Suprapubic skin (tissue), 4 donors: Measurements from ENCODE around the gene SPA17. TPM values are rescaled to one million over a fixed set of nuclear protein-coding genes. Genes with fewer than 3 reads are reported as not detected.

Experiments
- DNase-seq, 2 donors: peaks; one replicate each; pipeline ENCODE4 v3.0.0-alpha.2; 2019; ENCODE audit warnings: low spot score in 2 of 2
- H3K27ac ChIP-seq: fragments of 200-600 bp; sonication (generic); one replicate; pipeline ENCODE4 v1.5.1; 2019
- H3K27me3 ChIP-seq: fragments of 200-600 bp; sonication (generic); one replicate; pipeline ENCODE4 v1.5.1; 2019
- H3K36me3 ChIP-seq: fragments of 200-600 bp; sonication (generic); one replicate; pipeline ENCODE4 v1.5.1; 2019
- H3K4me1 ChIP-seq: fragments of 200-600 bp; sonication (generic); one replicate; pipeline ENCODE4 v1.5.1; 2019
- H3K4me3 ChIP-seq: fragments of 200-600 bp; sonication (generic); one replicate; pipeline ENCODE4 v1.5.1; 2019; ENCODE audit warnings: mild to moderate bottlenecking
- H3K9me3 ChIP-seq: fragments of 200-600 bp; sonication (generic); one replicate; pipeline ENCODE4 v1.5.1; 2019
- EP300 ChIP-seq: sonication (generic); formaldehyde crosslinking; IDR thresholded peaks from one replicate; pipeline ENCODE4 v1.6.1; 2017; ENCODE audit warnings: antibody characterized with exemption
- POLR2A ChIP-seq, 2 donors: fragments of 450-650 bp; IDR thresholded peaks; one replicate each; pipeline ENCODE4 v1.6.1; 2017; ENCODE audit warnings: antibody characterized with exemption in 2 of 2, mild to moderate bottlenecking in 2 of 2, moderate library complexity in 2 of 2
- POLR2AphosphoS5 ChIP-seq, 3 donors: sonication (generic); formaldehyde crosslinking; IDR thresholded peaks; one replicate each; pipeline ENCODE4 v1.6.1; 2017; ENCODE audit warnings: antibody characterized with exemption in 3 of 3
- WGBS: methylation state at CpG from one replicate; pipeline ENCODE4 v1.1.5; 2018; 5-methylcytosine and 5-hydroxymethylcytosine counted together
- total RNA-seq, 4 donors: library from RNA; depleted of rRNA; stranded (reverse); fragments of >200 nt; gene quantifications; one replicate each; pipeline ENCODE4 v1.1.0, GENCODE V29; 2016
- TF ChIP-seq, protein P1 (sequence below), 2 donors: fragments of 200-600 bp in 1 of 2; fragments of 450-650 bp in 1 of 2; sonication (generic) in 1 of 2; IDR thresholded peaks; one replicate each; pipeline ENCODE4 v1.5.1; 2016 to 2019; ENCODE audit warnings: antibody characterized with exemption in 2 of 2, mild to moderate bottlenecking in 1 of 2, moderate library complexity in 1 of 2

Gene SPA17
- total RNA-seq, 4 donors from 2014 or later: 1.1 to 8.1 (median 2.4) TPM

DNA sequence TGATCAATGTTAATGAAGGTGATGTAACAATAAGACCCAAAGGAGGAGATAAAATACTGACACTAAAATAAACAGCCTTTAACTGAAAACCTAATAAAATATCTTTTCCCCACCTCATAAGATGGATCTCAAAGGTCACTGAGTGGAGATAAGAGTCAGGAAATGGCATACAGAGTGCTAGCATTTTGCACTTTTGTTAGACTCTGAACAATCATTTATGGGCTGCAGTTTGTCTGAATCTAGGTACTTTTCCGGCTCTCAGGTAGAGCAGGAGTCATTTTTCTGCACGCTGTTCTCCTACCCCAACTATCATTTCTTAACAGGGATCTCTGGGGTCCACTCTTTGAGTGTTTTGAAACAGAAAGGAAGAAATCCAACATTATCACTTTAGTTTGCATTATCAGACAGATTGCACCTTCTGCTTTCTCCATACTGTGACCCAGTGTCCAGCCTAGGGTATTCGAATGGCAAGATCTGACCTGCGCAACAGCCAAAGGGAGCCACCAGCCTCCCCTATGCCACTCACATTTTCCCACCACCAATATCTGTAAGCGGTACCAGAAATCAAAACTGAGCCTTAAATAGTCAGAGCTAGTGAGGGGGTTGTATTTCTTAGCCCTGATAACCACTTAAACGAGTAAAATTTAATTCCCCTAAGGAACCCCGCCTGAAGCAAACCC lies 1.0 kb upstream of the SPA17 start:
- H3K4me1 ChIP-seq: peaks cover 25% of the 10 kb centered on the region
- TF ChIP-seq, protein P1, sequence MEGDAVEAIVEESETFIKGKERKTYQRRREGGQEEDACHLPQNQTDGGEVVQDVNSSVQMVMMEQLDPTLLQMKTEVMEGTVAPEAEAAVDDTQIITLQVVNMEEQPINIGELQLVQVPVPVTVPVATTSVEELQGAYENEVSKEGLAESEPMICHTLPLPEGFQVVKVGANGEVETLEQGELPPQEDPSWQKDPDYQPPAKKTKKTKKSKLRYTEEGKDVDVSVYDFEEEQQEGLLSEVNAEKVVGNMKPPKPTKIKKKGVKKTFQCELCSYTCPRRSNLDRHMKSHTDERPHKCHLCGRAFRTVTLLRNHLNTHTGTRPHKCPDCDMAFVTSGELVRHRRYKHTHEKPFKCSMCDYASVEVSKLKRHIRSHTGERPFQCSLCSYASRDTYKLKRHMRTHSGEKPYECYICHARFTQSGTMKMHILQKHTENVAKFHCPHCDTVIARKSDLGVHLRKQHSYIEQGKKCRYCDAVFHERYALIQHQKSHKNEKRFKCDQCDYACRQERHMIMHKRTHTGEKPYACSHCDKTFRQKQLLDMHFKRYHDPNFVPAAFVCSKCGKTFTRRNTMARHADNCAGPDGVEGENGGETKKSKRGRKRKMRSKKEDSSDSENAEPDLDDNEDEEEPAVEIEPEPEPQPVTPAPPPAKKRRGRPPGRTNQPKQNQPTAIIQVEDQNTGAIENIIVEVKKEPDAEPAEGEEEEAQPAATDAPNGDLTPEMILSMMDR (IDR thresholded peaks at IDR 0.05): no peak
- TF ChIP-seq POLR2AphosphoS5 (IDR thresholded peaks at IDR 0.05): no peak
- no peak for TF ChIP-seq POLR2A (IDR thresholded peaks at IDR 0.05)
- TF ChIP-seq EP300: no peak
- peak overlapping the region; percentile 82 for H3K4me3 ChIP-seq
- no peak for DNase-seq
- no peaks in the 10 kb centered on the region for H3K9me3 ChIP-seq
- H3K36me3 ChIP-seq: no peaks in the 10 kb centered on the region
- peak overlapping the region; percentile 83 for H3K27ac ChIP-seq
- 58% methylated on average over 7 of the region's 7 CpGs for WGBS
- no peaks in the 10 kb centered on the region for H3K27me3 ChIP-seq

DNA sequence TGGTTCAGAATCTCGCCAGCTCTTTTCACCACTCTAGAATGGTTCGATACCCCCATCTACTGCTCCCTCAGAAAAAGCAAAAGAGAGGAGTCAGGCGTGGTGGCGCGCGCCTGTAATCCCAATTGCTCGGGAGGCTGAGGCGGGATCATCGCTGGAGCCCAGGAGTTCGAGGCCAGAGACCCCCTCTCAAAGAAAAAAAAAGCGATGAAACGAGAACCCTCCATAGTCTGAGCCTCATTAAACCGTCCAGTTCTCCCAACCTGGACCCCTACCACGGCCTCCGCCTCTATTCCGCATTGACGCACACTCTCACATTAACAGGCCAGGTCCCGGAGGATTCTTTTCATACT lies 439 bp downstream of the SPA17 start:
- no peak for DNase-seq
- no peaks in the 10 kb centered on the region for H3K27me3 ChIP-seq
- WGBS: 32% methylated on average over 18 of the region's 18 CpGs

DNA sequence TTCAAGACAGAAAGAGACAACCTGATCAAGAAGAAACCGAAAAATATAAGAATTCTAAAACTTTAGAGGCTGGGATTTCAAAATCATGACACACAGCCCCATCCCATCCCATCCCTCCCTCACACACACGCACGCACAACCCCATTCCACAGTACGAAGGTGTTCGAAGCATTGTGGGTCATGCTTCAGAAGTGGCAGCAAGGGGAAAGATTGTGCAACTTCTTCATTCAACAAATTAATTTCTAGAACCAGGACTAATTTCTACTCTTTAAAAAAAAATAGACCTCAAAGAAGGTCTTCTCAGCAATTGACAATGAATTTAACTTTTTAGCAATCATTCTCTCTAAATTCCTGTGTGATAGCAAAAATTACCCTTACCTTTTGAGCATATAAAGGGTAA lies 867 bp downstream of the SPA17 start:
- peak overlapping the region; percentile 82 for H3K4me3 ChIP-seq
- H3K4me1 ChIP-seq: peaks cover 25% of the 10 kb centered on the region
- TF ChIP-seq EP300: no peak
- no peak for TF ChIP-seq POLR2AphosphoS5 (IDR thresholded peaks at IDR 0.05)
- no peak for DNase-seq
- 89% methylated on average over 5 of the region's 5 CpGs for WGBS
- no peaks in the 10 kb centered on the region for H3K27me3 ChIP-seq
- H3K36me3 ChIP-seq: no peaks in the 10 kb centered on the region
- no peak overlapping the region for H3K27ac ChIP-seq
- H3K9me3 ChIP-seq: no peaks in the 10 kb centered on the region

More for the DNA sequence above, 439 bp downstream of the SPA17 start:
- Histone ChIP-seq H3K9me3 (no peaks in the 10 kb centered on the region), H3K4me1 (peaks cover 25% of the 10 kb centered on the region), H3K4me3 (peak overlapping the region; percentile 82), H3K27ac (peak overlapping the region; percentile 83), H3K36me3 (no peaks in the 10 kb centered on the region)
- TF ChIP-seq POLR2AphosphoS5 (IDR thresholded peaks at IDR 0.05) (no peak), EP300 (no peak), POLR2A (IDR thresholded peaks at IDR 0.05) (no peak)
- TF ChIP-seq, protein P1 (IDR thresholded peaks at IDR 0.05): no peak

DNA sequence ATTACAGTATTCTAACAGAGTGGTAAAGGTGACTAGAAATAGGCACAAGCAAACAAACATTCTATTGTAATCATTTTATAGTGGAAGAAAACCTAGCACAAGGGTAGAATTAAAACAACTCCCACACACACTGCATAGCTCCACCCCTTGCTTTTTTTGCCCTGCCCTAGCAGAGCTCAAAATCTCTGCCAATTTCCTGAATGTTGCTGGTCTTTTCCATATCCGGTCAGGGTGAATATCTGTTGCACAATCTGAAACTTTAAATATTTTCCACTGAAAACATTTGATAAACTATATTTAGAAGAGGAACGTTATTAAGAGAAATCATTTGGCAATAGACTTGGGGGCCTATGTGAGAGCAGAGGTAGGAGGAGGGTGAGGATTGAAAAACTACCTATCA lies 2.7 kb downstream of the SPA17 start:
- Histone ChIP-seq H3K27ac (no peak overlapping the region), H3K9me3 (no peaks in the 10 kb centered on the region), H3K4me3 (no peak overlapping the region), H3K4me1 (peaks cover 22% of the 10 kb centered on the region), H3K36me3 (no peaks in the 10 kb centered on the region), H3K27me3 (no peaks in the 10 kb centered on the region)
- WGBS: 13% methylated on average over 2 of the region's 2 CpGs
- peak in 1 of 3 donors; percentile 12 for TF ChIP-seq POLR2AphosphoS5 (IDR thresholded peaks at IDR 0.05)
- no peak for TF ChIP-seq POLR2A (IDR thresholded peaks at IDR 0.05)
- TF ChIP-seq EP300: no peak
- no peak for DNase-seq

DNA sequence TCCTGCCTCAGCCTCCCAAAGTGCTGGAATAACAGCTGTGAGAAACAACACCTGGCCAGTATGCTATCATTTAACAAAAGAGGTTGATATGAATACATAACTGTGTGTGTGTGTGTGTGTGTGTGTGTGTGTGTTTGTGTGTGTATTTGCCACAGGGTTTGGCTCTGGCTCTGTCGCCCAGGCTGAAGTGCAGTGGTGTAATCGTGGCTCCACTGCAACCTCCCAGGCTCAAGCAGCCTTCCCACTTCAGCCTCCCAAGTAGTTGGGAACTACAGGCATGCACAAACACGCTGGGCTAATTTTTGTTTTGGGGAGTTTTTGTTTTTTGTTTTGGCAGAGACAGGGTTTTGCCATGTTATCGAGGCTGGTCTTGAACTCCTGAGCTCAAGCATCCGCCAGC lies 4.7 kb downstream of the SPA17 start:
- Histone ChIP-seq H3K27me3 (no peaks in the 10 kb centered on the region), H3K27ac (no peak overlapping the region), H3K36me3 (no peaks in the 10 kb centered on the region), H3K9me3 (peaks cover 12% of the 10 kb centered on the region), H3K4me3 (no peak overlapping the region), H3K4me1 (peaks cover 13% of the 10 kb centered on the region)
- DNase-seq: no peak
- TF ChIP-seq POLR2A (IDR thresholded peaks at IDR 0.05) (no peak), POLR2AphosphoS5 (IDR thresholded peaks at IDR 0.05) (no peak), EP300 (no peak)
- TF ChIP-seq, protein P1 (IDR thresholded peaks at IDR 0.05): no peak
- WGBS: 67% methylated on average over 5 of the region's 5 CpGs

DNA sequence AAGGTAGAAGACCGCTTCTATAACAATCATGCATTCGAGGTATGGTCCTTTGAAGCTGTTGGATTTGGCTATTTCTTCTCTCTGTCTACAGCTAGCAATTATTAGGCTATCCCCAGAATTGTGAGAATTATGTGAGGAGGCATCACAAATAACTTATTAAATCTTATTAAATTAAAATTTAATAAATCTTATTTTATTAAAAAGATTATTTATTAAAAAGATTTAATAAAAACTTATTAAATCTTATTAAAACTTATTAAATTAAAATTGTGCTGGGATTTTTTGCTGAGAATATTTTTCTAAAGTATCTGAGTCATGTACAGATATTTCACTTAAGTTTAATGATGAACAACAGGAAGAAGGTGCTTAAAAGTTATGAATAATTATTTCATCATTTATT lies 7.7 kb downstream of the SPA17 start:
- no peaks in the 10 kb centered on the region for H3K36me3 ChIP-seq
- 96% methylated on average over 2 of the region's 2 CpGs for WGBS
- H3K27ac ChIP-seq: no peak overlapping the region
- H3K4me3 ChIP-seq: no peak overlapping the region
- peaks cover 4% of the 10 kb centered on the region for H3K4me1 ChIP-seq
- peaks cover 12% of the 10 kb centered on the region for H3K9me3 ChIP-seq
- no peak for DNase-seq
- no peaks in the 10 kb centered on the region for H3K27me3 ChIP-seq
- TF ChIP-seq POLR2AphosphoS5 (IDR thresholded peaks at IDR 0.05) (no peak), POLR2A (IDR thresholded peaks at IDR 0.05) (no peak), EP300 (no peak)
- TF ChIP-seq, protein P1 (IDR thresholded peaks at IDR 0.05): no peak
